ENCODE results near the gene PDE4A. TPM values are rescaled to one million over a fixed set of nuclear protein-coding genes. Genes with fewer than 3 reads are reported as not detected.
"Not testable (repeated sequence)": the region's sequence is repeated elsewhere in the genome, so short reads cannot be mapped to it uniquely, and the experiment has no call there.

Gene PDE4A
- total RNA-seq, 2 donors from 2014 or later, result 14.5 to 15.1 TPM

- Histone ChIP-seq H3K27me3 (replicated peaks; ENCODE audit: insufficient read depth) (no peaks in the 10 kb centered on the region), H3K36me3 (no peaks in the 10 kb centered on the region), H3K27ac (no peak overlapping the region), H3K4me1 (replicated peaks) (no peaks in the 10 kb centered on the region), H3K9me3 (no peaks in the 10 kb centered on the region), H3K4me3 (no peak overlapping the region)
- 66% methylated on average over 4 of the region's 4 CpGs for WGBS
- DNase-seq (ENCODE audit: low spot score), result no peak
- intact Hi-C loops (cut with DNase I), result no loop called here
- TF ChIP-seq POLR2AphosphoS5 (IDR thresholded peaks at IDR 0.05), result no peak
Measured at GRCh38 chr19:10453852-10454251, 33.5 kb downstream of the PDE4A start.

DNA sequence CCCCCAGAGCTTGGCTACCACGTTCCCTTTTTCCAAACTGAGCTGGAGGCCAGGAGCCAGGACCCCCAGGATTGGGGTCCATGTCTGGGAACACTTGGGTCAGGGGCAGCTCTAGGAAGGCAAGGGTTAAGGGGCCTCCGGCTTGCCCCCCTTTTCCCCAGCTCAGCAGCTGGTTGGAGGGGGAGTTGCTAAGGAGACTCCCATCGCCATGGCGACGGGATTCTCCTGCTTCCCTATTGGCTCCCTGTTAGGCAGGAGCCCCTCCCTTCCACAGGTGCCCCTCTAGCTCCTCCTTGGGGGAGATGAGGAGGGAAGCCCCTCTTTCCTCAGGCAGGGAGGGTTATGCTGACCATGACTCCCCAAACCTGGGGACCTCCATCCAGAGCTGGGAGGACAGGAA is 33.9 kb downstream of the PDE4A start:
- Histone ChIP-seq H3K4me1 (replicated peaks) (no peaks in the 10 kb centered on the region), H3K27me3 (replicated peaks; ENCODE audit: insufficient read depth) (no peaks in the 10 kb centered on the region), H3K9me3 (no peaks in the 10 kb centered on the region), H3K36me3 (no peaks in the 10 kb centered on the region), H3K27ac (no peak overlapping the region), H3K4me3 (no peak overlapping the region)
- no peak for TF ChIP-seq POLR2A (IDR thresholded peaks at IDR 0.05)
- TF ChIP-seq CTCF (IDR thresholded peaks at IDR 0.05), result no peak
- no peak for TF ChIP-seq POLR2AphosphoS5 (IDR thresholded peaks at IDR 0.05)
- 35% methylated on average over 5 of the region's 5 CpGs for WGBS
- intact Hi-C loops (cut with DNase I), result no loop called here
- DNase-seq (ENCODE audit: low spot score), result no peak

DNA sequence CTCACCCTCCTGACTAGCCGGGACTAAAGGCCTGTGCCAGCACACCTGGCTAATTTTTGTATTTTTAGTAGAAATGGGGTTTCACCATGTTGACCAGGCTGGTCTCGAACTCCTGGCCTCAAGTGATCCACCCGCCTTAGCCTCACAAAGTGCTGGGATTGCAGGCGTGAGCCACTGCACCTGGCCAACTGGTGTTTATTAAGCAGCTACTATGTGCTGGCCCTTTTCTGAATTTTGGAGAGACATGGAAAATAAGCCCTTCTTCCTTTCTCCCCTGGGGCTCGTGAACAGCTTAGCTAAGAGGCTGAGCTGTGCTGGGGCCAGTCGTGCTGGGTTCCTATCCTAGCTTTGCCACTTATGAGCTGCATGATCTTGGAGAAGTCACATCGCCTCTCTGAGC is 38.4 kb downstream of the PDE4A start:
- DNase-seq (ENCODE audit: low spot score); H3K4me3 ChIP-seq; H3K27ac ChIP-seq; H3K36me3 ChIP-seq; intact Hi-C loops (cut with DNase I); H3K27me3 ChIP-seq (replicated peaks; ENCODE audit: insufficient read depth); H3K4me1 ChIP-seq (replicated peaks); H3K9me3 ChIP-seq: not testable (repeated sequence)
- 90% methylated on average over 7 of the region's 7 CpGs for WGBS

DNA sequence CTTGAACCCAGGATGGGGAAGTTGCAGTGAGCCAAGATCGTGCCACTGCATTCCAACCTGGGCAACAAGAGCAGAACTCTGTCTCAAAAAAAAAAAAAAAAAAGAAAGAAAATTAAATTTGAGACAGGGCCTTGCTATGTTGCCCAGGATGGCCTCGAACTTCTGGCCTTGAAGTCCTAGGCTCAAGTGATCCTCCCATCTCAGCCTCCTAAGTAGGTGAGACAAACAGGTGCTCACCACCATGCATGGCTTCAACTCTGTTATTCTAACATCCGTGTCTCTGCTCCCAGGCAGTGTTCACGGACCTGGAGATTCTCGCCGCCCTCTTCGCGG is 40.3 kb downstream of the PDE4A start:
- WGBS, result 48% methylated on average over 8 of the region's 8 CpGs
- no peak overlapping the region for H3K27ac ChIP-seq

GRCh38 chr19:10461047-10461949 is 41.0 kb downstream of the PDE4A start:
- no peaks in the 10 kb centered on the region for H3K36me3 ChIP-seq
- H3K4me1 ChIP-seq (replicated peaks), result no peaks in the 10 kb centered on the region
- intact Hi-C loops (cut with DNase I), result no loop called here
- no peaks in the 10 kb centered on the region for H3K9me3 ChIP-seq
- H3K27ac ChIP-seq, result no peak overlapping the region
- TF ChIP-seq POLR2AphosphoS5 (IDR thresholded peaks at IDR 0.05) (peak; percentile 3), CTCF (IDR thresholded peaks at IDR 0.05) (peak in 1 of 4 experiments; percentile 7), POLR2A (IDR thresholded peaks at IDR 0.05) (no peak)
- peak overlapping the region; percentile 5 to 29 for H3K4me3 ChIP-seq
- no peaks in the 10 kb centered on the region for H3K27me3 ChIP-seq (replicated peaks; ENCODE audit: insufficient read depth)
- WGBS, result 5% methylated on average over 45 of the region's 45 CpGs
- DNase-seq (ENCODE audit: low spot score), result peak; percentile 92

More for the DNA sequence above, 40.3 kb downstream of the PDE4A start:
- H3K4me3 ChIP-seq, result no peak overlapping the region
- intact Hi-C loops (cut with DNase I), result no loop called here
- H3K4me1 ChIP-seq (replicated peaks), result no peaks in the 10 kb centered on the region
- H3K27me3 ChIP-seq (replicated peaks; ENCODE audit: insufficient read depth), result no peaks in the 10 kb centered on the region
- H3K9me3 ChIP-seq, result no peaks in the 10 kb centered on the region
- H3K36me3 ChIP-seq, result no peaks in the 10 kb centered on the region
- TF ChIP-seq CTCF (IDR thresholded peaks at IDR 0.05) (no peak), POLR2AphosphoS5 (IDR thresholded peaks at IDR 0.05) (no peak), POLR2A (IDR thresholded peaks at IDR 0.05) (no peak)
- DNase-seq (ENCODE audit: low spot score), result no peak

DNA sequence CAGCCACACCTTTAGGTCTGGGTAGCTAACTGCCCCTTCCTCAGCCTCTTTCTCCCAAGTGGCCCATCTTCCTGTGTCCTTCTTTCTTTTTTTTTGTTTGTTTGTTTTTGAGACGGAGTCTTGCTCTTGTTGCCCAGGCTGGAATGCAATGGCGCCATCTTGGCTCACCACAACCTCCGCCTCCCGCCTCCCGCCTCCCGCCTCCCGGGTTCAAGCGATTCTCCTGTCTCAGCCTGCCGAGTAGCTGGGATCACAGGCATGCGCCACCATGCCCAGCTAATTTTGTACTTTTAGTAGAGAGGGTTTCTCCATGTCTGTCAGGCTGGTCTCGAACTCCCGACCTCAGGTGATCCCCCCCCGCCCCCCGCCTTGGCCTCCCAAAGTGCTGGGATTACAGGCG is 41.7 kb downstream of the PDE4A start:
- H3K36me3 ChIP-seq; H3K27me3 ChIP-seq (replicated peaks; ENCODE audit: insufficient read depth); DNase-seq (ENCODE audit: low spot score); H3K27ac ChIP-seq; intact Hi-C loops (cut with DNase I); H3K4me1 ChIP-seq (replicated peaks); H3K9me3 ChIP-seq: not testable (repeated sequence)
- H3K4me3 ChIP-seq, result peak overlapping the region in 1 of 2 donors; percentile 5
- 72% methylated on average over 15 of the region's 15 CpGs for WGBS
